ENCODE data around the gene LMO7. TPM values are rescaled to one million over a fixed set of nuclear protein-coding genes. Genes with fewer than 3 reads are reported as not detected.

The LMO7 gene
- total and polyA plus RNA-seq, 2 of the 4 experiments (the other 2 are of a cell fraction) = 266 to 367 TPM

GRCh38 chr13:75841905-75842304, 205.8 kb downstream of the LMO7 start:
- dilution Hi-C loops (cut with HindIII; ENCODE audit: low sequenced_read_pairs, unreplicated experiment) (no loop called here), in situ Hi-C loops (cut with MboI; ENCODE audit: low sequenced_read_pairs) (no loop called here), intact Hi-C loops (cut with micrococcal nuclease) (no loop called here)
- peaks cover 36% of the 10 kb centered on the region for H3K36me3 ChIP-seq (ENCODE audit: control insufficient read depth, insufficient read depth, low read length)
- no peak for DNase-seq
- H4K20me1 ChIP-seq (ENCODE audit: insufficient read depth, low read length) = peaks cover 8% of the 10 kb centered on the region; the same call in 1 of the 2 replicates
- no CpG with 5 or more reads among the region's 5 CpGs for WGBS, 2 experiments (ENCODE audit: extremely low coverage in 2 of 2, insufficient read length in 1 of 2)
- no peak overlapping the region for H2BK15ac ChIP-seq (ENCODE audit: low read depth, low read length)
- BruUV-seq (replicated peaks) = no TSS peak
- H3K9me1 ChIP-seq (ENCODE audit: insufficient read depth, low read length) = peaks cover 4% of the 10 kb centered on the region; the same call in 1 of the 2 replicates
- ChIA-PET CTCF (no interaction called here), POLR2A (ENCODE audit: unreplicated experiment) (no interaction called here)
- H3K23ac ChIP-seq (ENCODE audit: low read depth, low read length) = no peak overlapping the region
- no peaks in the 10 kb centered on the region for H3K9me3 ChIP-seq (ENCODE audit: control insufficient read depth, insufficient read depth, low read length)
- H3K4ac ChIP-seq (ENCODE audit: low read depth, low read length) = no peak overlapping the region
- no peak overlapping the region for H2AFZ ChIP-seq (replicated peaks; ENCODE audit: low read length, poor library complexity)
- no peaks in the 10 kb centered on the region for H3K4me1 ChIP-seq (ENCODE audit: control insufficient read depth, insufficient read depth, low read length)
- H4K8ac ChIP-seq (ENCODE audit: low read depth in 2 of 2, low read length in 2 of 2) = no peak overlapping the region
- H4K91ac ChIP-seq (ENCODE audit: insufficient read depth, low read depth, low read length) = no peak overlapping the region
- no peak overlapping the region for H3K9ac ChIP-seq (ENCODE audit: low read depth, low read length)
- H3K27me3 ChIP-seq (ENCODE audit: control insufficient read depth, insufficient read depth, low read length) = no peaks in the 10 kb centered on the region
- H3K4me2 ChIP-seq (ENCODE audit: low read depth, low read length) = no peak overlapping the region
- H3K56ac ChIP-seq (ENCODE audit: extremely low read depth, insufficient read depth, low read length) = no peak overlapping the region
- no peak overlapping the region for H2AK5ac ChIP-seq (ENCODE audit: low read depth, low read length)
- H2BK5ac ChIP-seq (ENCODE audit: low read depth, low read length, poor library complexity, severe bottlenecking) = no peak overlapping the region
- no peak overlapping the region for H3K14ac ChIP-seq (replicated peaks; ENCODE audit: low read depth, low read length)
- H4K5ac ChIP-seq (ENCODE audit: low read depth, low read length) = no peak overlapping the region
- H3K79me1 ChIP-seq (ENCODE audit: low read depth in 1 of 2, low read length in 2 of 2) = peaks cover 24 to 60% of the 10 kb centered on the region in 2 experiments
- no peak overlapping the region for H2AK9ac ChIP-seq (replicated peaks; ENCODE audit: low read depth, low read length, poor library complexity)
- H3K27ac ChIP-seq (ENCODE audit: insufficient read depth, low read length) = no peak overlapping the region
- H2BK120ac ChIP-seq (ENCODE audit: low read depth, low read length) = no peak overlapping the region
- ATAC-seq (ENCODE audit: low read depth) = no peak
- no peak overlapping the region for H2BK20ac ChIP-seq (ENCODE audit: low read depth, low read length)
- TF ChIP-seq CEBPB (IDR thresholded peaks at IDR 0.05; ENCODE audit: low read depth, low read length) = no peak
- TF ChIP-seq MAFK (IDR thresholded peaks at IDR 0.05; ENCODE audit: low read depth, low read length) = no peak
- no peak for TF ChIP-seq RAD21 (IDR thresholded peaks at IDR 0.05; ENCODE audit: low read length)
- TF ChIP-seq POLR2A (IDR thresholded peaks at IDR 0.05; ENCODE audit: low read depth, low read length) = no peak
- TF ChIP-seq RCOR1 (IDR thresholded peaks at IDR 0.05; ENCODE audit: insufficient replicate concordance, low read length) = no peak
- TF ChIP-seq MXI1 (IDR thresholded peaks at IDR 0.05; ENCODE audit: borderline replicate concordance, low read depth, low read length) = no peak
- TF ChIP-seq, protein P1, sequence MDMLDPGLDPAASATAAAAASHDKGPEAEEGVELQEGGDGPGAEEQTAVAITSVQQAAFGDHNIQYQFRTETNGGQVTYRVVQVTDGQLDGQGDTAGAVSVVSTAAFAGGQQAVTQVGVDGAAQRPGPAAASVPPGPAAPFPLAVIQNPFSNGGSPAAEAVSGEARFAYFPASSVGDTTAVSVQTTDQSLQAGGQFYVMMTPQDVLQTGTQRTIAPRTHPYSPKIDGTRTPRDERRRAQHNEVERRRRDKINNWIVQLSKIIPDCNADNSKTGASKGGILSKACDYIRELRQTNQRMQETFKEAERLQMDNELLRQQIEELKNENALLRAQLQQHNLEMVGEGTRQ (IDR thresholded peaks at IDR 0.05; ENCODE audit: low read depth, low read length) = no peak
- TF ChIP-seq, protein P2, sequence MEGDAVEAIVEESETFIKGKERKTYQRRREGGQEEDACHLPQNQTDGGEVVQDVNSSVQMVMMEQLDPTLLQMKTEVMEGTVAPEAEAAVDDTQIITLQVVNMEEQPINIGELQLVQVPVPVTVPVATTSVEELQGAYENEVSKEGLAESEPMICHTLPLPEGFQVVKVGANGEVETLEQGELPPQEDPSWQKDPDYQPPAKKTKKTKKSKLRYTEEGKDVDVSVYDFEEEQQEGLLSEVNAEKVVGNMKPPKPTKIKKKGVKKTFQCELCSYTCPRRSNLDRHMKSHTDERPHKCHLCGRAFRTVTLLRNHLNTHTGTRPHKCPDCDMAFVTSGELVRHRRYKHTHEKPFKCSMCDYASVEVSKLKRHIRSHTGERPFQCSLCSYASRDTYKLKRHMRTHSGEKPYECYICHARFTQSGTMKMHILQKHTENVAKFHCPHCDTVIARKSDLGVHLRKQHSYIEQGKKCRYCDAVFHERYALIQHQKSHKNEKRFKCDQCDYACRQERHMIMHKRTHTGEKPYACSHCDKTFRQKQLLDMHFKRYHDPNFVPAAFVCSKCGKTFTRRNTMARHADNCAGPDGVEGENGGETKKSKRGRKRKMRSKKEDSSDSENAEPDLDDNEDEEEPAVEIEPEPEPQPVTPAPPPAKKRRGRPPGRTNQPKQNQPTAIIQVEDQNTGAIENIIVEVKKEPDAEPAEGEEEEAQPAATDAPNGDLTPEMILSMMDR (conservative IDR thresholded peaks at IDR 0.05; ENCODE audit: low read depth, low read length) = no peak
- TF ChIP-seq, protein P3, sequence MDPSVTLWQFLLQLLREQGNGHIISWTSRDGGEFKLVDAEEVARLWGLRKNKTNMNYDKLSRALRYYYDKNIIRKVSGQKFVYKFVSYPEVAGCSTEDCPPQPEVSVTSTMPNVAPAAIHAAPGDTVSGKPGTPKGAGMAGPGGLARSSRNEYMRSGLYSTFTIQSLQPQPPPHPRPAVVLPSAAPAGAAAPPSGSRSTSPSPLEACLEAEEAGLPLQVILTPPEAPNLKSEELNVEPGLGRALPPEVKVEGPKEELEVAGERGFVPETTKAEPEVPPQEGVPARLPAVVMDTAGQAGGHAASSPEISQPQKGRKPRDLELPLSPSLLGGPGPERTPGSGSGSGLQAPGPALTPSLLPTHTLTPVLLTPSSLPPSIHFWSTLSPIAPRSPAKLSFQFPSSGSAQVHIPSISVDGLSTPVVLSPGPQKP (IDR thresholded peaks at IDR 0.05; ENCODE audit: borderline replicate concordance, low read depth, low read length) = no peak
- no peak for TF ChIP-seq NFE2L2 (IDR thresholded peaks at IDR 0.05; ENCODE audit: low read depth, low read length)
- no peak for TF ChIP-seq RFX5 (IDR thresholded peaks at IDR 0.05; ENCODE audit: low read depth, low read length)
- no peak for TF ChIP-seq FOS (IDR thresholded peaks at IDR 0.05; ENCODE audit: low read depth, low read length)
- no peak for TF ChIP-seq BHLHE40 (IDR thresholded peaks at IDR 0.05; ENCODE audit: low read depth, low read length)
- no peak overlapping the region for H3K4me3 ChIP-seq (ENCODE audit: insufficient read depth, low read depth, low read length)
- no peak overlapping the region for H3K18ac ChIP-seq (ENCODE audit: low read depth, low read length)
